Muscle of arm (tissue), 12 donors: ENCODE data around the gene ACTG2. TPM values are rescaled to one million over a fixed set of nuclear protein-coding genes. Genes with fewer than 3 reads are reported as not detected.
A peak's percentile ranks its signal among the peaks of the same experiment; 100 is the strongest.
"Not testable (repeated sequence)": the region's sequence is repeated elsewhere in the genome, so short reads cannot be mapped to it uniquely, and the experiment has no call there.

Experiments
- DNase-seq: peaks from one replicate; pipeline ENCODE4 v3.0.0-alpha.2; 2013
- polyA plus RNA-seq, 12 donors: library from polyadenylated mRNA; unstranded; fragments of 120-200 nt; gene quantifications; one replicate each; pipeline ENCODE4 v1.2.1, GENCODE V29; 2013; ENCODE audit not compliant: insufficient read length in 12 of 12

ACTG2 gene
- polyA plus RNA-seq, 12 donors, result 3.1 to 200 (median 5.0) TPM; not detected in 1

DNA sequence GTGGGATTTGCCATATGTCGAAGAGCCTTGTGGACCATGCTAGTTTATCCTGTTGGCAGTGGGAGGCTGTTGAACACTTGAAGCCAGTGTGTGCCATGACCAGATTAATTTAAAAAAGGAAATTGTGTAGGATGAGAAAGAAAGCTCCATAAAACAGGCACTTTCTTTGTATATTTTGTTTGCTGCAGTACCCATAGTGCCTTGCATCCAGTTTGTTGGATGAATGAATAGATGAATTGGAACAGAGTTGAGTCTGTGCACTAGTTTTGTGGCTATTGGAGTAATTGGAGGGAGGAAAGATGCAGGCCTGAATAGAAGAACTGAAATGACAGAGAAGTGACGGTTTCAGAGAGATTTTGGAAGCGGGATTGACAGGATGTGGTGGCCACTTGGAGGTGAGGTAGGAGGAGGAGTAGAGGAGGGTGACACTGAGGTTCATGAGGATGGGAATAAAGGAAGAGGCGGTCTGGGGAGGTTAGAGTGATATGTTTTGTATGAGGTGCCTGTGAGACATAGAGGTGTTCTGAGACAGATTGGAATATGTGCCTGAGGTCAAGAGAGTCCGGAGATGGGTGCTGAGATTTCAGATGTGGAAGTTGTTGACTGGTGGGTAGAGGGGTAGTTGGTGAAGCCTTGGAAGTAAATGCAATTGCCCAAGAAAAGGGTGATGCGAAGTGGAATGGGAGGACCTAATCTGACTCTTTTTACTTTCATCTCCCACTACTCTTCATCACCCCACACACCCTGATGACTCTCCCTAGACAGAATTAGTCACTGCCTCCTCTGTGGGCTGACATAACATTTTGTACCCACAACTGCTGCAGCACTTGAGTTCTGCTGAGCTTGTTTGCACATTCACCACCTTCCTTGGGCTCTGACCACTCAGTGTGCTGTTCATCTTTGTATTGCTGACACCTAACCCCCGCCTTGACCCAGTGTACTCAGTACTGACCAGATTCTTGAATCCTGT is 39.0 kb downstream of the ACTG2 start:
- no peak for DNase-seq

DNA sequence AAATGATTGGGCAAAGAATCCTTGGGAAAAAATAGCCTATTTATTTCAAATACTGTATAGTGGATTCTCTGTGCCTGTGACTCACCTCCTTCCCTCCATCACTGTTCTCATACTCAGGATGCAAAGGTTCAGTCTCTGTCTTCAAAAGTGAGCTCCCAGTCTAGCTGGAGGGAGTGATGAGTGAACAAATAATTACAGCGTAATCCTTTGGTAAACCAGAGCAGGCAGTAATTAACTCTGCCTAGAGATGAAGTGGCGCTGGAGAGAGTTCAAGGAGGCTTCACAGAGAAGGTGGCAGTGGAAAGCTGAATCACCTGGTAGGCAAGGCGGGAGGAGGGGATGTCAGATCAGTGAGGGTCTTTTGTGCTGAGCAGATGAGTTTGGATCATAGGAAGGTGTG is 40.4 kb downstream of the ACTG2 start:
- DNase-seq, result no peak

DNA sequence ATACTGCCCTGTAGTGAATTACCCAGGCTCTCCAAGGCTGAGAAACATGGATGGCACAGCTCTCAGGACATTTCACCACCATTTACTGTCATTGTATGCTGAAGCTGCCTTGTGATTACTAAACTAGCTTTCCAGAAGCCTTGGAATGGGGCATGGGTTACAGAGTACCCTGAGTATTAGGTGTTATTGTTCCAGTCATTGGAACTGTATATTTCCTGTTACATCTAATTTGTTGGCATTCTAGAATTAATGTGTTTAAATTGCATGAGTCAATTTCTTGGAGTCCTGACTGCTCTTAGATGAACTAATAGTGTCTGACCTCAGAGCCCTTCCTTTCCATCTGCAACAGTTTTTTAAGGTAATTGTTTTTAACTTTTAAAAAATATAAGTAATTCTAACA is 42.8 kb downstream of the ACTG2 start:
- no peak for DNase-seq

DNA sequence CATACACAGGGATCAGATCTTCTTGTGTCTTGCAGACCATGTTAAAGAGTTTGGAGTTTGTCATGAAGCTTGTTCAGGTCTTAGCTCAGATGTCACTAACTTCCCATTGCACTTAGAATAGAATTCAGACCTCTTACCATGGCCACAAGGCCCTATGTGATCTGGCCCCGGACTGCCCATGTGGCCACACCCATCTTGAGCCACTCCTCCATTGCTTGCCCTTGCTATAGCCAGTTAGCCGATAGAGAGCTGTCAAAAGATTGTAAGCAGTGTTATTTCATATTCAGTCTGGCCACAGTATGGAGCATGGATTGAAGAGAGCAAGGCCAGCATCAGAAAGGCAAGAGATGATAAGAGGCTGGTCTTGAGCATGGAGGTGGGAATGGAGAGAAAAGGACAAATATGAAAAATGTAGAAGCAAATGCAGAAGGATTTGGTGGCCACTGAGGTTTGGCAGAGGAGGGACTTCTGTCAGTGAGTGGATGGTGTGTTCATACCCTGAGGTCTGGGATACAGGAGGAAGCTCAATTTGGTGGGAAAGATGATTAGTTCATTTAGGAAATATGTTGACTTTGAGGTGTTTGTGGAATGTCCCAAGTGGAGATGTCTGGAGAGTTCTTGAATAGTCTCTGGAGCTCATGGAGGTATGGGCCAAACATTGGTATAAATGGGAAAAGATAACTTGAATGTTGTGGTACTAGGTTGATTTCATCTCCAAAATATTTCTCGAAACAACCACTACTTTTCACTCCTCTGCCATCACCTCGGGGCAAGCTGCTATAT is 44.5 kb downstream of the ACTG2 start:
- DNase-seq, result no peak

DNA sequence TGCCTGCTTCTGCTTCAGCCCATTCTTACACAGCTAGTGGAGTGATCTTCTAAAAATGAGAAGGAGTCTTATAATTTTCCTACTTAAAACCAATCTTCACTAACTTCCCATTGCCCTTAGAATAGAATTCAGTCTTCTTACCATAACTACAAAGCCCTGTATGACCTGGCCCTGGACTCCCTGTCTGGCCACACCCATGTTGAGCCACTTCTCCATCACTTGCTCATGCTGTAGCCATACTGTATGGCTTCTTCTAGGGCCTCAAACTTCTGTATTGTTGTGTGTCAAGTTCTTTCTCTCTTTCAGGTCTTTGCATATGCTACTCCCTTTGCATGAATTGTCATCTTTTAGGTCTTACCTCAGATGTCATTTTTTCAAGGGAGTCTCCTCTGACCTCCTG is 45.1 kb downstream of the ACTG2 start:
- no peak for DNase-seq

DNA sequence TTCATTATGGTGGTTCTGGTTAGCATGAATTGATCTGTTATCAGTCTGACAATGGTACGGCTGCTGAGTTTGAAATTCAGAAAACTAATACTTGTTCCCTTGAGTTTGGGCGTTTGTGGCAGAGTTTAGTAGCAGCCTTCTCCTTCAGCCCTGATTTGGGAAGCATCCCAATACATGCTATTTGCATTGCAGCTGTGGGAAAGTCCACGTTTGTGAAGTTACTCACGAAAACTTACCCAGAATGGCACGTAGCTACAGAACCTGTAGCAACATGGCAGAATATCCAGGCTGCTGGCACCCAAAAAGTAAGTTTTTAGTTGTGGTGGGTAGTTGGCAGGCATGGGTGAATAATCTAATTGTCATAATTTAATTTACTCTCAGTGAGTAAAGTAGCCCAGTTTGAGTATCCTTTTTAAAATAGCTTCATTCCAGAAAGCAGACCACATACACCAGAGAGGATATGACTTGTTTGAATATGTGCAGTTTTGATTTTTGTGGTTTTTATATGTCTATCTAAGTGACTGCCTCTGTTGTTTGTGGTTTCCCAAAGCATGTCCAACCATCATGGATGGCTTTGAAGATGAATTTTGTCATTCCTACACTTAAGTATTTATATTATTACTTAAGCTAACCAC is 46.0 kb downstream of the ACTG2 start:
- no peak for DNase-seq

DNA sequence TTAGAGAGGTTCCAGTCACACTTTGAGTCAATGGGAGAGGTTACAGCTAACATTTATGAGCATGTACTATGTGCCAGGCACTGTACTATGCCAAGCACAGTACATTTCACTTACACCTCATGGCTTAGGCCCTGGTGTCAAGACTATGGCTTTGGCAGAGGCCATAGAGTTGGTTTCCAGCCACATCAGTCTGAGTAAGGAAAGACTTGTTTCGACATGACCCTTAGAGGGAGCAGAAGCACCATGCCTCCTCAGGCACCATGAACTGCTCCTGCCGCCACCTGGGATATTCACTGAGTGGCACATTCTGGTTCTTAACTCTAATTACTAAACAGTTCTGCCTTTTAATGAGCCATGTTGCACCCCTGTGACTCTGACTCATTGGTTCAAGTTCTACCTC is 46.6 kb downstream of the ACTG2 start:
- DNase-seq, result no peak

DNA sequence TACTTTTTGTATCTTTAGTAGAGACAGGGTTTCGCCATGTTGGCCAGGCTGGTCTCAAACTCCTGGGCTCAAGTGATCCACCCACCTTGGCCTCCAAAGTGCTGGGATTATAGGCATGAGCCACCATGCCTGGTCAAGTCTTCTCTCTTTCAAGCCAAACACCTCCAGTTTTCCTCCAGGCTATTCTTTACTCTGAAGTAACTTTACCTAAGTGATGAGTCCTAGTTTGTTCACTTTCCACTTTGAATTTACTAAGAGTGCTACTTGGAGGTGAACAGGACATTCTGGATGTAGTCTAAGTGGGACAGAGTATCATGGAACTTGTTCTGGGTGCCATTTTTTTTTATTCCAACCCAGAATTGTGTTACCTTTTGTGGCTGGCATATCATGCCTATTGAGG is 47.3 kb downstream of the ACTG2 start:
- DNase-seq, result not testable (repeated sequence)

DNA sequence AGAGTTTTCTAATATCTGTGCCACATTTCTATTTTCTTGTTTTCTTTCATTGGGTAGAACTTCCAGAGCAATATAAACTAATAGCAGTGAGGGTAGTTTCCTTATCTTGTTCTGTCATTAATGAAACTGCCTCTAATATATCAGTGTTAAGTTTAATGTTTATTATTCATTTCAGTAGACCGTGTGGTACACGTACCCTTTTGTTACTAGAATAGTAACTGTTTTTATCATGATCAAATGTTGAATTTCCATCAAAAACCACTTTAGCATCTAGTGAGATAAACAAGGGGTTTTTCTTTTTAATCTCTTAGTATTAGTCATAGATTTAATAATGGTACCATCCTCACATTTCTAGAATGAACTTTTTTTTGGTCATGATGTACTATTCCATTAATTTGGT is 49.9 kb downstream of the ACTG2 start:
- no peak for DNase-seq

DNA sequence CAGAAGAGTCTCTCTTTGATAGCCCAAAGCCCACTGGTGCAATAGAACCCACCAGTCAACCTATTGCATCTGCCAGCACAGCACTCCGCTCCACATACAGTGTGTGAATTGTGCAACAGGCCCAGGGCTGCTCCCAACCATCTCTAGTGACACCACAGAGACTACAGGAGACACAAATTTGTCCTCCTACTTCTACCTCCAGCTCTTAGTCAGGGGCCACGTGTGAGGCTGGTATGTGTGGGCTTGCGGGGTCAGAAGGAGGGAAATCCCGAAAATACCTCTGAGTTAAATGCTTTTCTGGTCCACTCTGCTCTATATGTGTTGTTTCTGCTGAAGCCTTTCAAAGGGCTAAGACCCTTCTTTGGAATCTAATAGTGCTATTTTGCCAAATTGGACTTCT is 51.9 kb downstream of the ACTG2 start:
- no peak for DNase-seq

DNA sequence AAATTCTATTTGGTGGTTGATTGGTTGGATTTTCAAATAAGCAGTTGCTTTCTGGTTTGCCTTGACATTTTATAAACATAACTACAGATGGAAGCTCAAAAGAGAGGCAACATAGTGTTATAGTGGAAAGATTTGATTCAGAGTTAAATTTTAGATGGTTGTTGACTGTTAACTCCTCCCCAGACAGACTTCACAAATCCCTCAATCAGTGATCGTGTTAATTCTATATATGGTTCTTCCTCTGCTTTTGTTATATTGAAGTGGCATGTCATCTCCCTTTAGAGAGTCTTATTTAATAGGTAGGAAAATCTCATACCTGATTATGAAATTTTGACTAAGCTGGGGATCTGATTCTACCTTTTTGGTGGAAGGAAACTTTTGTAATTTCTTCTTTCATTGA is 53.4 kb downstream of the ACTG2 start:
- no peak for DNase-seq

DNA sequence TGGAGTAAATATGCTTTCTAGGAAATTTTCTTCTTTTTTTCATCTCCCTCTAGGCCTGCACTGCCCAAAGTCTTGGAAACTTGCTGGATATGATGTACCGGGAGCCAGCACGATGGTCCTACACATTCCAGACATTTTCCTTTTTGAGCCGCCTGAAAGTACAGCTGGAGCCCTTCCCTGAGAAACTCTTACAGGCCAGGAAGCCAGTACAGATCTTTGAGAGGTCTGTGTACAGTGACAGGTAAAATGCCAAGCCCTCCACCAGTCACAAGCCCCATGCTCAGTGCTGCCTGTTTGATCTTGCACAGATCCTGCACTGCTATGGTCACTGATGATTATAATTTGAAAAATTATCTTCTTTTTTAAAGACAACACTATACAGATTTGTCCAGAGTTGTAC is 53.9 kb downstream of the ACTG2 start:
- DNase-seq, result no peak

DNA sequence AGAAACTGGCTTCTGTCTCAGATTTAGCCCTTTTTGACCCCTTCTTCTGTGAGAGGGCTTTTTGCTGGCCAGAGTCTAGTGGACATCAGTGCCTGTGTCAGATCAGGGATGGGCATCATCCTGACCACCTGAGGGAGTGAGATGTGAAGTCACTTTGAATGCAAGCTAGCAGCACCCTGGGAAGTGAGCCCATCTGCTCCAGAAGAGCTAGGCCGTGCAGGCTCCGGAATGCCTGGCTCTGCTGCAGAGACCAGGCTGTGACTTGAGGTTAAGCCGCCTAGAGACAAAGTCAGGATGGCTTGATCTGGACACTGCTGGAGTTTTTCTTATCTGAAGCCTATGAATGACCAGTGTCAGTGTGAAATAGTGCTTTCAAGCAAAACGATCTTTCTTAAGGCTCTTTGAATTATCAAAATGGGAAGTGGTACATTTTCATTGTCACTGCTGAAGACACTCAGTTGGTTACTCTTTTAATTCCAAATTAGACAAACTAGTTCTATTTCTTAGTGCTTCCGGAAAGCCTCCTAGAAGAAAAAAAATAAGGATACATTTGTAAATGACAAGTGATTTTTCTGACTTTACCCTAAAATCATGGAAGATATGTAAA is 54.7 kb downstream of the ACTG2 start:
- no peak for DNase-seq

DNA sequence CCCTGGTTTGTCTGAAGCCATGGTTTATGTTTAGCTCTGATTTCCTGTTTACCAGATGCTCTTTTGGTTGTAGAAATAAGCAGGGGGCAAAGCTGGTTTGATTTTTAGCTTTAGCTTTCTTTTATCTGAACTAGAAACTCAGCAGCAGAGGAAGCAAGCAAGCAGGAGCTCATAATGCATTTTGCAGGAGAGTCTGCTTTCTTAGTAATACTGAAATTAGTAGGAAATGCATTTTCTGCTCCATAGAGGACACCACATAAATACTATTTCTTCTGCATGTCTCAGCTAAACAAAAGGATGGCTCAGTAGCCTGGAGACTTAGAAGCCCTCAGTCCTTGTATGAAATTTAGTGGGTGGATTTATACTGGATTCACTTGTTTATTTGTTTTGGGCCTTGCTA is 57.0 kb downstream of the ACTG2 start:
- no peak for DNase-seq

DNA sequence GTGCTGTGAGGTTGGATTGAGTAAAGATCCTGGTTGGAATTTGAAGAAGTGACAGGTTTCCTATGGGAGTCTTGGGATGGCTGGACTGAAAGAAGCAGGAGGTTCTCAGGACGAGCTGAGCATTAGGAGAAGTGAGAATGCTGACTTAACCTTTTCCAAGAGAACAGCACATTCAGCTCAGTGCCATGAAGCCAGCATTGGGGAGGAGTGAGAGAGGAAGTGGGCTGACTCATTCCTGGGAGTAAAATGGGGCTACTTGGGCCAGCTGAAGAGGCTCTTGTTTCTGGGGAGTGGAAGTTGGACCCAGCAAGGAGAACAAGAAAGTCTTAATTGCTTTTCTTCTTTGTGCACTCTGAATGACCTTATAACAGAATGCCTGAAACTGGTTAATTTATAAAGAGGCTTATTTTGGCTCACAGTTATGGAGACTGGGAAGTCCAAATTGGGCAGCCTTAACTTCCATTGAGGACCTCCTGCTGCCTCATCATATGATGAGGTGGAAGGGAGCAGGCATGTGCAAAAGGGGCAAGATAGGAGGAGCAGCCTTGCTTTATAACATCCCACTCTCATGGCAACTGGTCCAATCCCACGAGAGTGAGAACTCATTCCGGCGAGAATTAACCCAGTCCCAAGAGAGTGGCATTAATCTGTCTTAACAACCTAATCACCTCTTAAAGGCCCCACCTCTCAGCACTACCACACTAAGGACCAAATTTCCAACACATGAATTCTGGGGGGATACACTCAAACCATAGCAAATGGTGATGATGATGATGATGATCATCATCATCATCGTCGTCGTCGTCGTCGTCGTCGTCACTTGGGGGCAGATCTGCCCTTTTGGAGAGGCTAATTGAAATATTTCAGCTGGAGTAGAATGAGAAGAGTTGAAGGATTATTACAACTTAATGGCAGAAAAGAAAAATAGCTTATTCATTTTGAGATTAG is 60.0 kb downstream of the ACTG2 start:
- peak; percentile 17 for DNase-seq

DNA sequence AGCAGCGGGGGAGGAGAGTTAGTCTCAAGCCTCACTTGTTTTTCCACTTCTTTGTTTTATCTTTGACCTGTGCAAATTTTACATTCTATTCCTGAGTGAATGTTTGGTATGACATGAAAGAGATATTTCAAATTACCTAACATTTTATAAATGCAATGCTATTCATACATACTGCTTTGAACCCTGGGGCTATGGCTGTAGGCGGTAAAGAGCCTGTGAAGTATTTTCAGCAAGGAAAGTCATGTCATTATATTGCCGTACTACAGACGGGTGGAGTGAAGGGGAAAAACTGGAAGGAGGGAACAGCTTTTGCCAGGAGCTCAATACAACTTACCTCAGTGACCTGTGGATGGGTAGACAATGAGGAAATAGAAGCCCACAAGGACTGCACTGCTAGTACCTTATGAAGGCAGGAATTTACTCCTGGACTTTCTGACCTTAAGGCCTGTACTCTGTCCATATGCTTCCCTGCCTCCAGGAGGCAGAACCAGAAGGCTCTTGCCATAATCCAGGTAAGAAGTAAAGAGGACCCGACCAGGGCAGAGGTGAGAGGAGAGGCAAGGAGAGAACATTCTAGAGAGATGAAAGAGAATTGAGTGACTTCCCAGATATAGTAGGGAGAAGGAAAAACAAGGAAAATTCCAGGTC is 63.5 kb downstream of the ACTG2 start:
- DNase-seq, result no peak

DNA sequence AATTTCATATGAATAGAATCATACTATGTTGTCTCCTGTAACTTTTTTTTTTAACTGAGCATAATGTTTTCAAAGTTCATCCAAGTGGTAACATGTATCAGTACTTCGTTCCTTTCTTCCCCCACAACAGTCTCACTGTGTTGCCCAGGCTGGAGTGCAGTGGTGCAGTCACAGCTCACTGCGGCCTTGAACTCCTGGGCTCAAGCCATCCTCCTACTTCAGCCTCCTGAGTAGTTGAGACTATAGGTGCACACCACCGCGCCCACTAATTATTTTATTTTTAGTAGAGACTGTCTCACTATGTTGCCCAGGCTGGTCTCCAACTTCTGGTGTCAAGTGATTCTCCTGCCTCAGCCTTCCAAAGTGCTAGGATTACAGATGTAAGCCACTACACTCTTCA is 68.5 kb downstream of the ACTG2 start:
- DNase-seq, result no peak

DNA sequence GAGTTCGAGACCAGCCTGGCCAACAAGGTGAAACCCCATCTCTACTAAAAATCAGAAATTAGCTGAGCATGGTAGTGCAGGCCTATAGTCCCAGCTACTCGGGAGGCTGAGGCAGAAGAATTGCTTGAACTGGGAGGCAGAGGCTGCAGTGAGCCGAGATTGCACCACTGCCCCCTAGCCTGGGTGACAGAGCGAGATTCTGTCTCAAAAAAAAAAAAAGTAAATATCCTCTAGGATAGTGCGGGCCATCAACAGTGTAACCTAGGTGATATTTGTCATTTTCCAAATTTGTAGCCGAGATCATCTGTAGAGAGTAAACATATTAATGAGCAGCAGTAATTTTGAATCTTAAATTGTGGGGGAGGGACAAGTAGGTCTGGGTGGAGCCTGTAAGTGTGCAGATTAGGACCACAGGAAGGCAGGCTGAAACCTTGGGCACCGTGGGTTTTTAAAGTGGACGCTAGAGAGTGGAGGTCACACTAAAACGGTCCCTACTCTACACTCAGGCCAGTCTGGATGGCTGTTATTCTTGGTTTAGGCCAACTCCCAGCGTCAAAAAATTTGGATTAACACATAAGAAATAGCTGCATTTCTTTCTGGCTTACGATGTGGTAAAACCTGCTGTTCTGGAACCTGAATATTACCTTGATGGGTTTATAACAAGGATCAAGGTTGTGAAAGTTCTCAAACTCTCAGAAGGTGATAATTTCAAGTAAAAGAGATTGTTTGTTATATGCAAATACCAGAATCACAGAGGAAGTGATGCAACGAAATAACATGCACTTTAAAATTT is 69.2 kb downstream of the ACTG2 start:
- DNase-seq, result no peak

DNA sequence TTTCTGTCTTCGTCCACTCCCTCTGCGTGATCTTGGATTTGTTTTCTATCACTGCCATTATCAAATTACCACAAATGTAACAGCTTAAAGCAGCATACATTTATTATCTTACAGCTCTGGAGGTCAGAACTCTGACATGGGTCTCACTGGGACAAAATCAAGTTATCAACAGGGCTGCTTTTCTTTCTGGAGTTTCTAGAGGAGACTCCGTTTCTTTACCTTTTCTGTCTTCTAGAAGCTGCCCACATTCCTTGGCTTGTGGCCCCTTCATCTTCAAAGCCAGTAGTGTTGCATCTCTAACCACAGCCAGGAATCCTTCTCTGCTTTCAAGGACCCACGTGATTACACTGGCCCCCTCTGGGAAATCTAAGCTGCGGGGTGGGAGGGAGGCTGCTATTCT is 70.0 kb downstream of the ACTG2 start:
- DNase-seq, result no peak
